Amniotic stem cell (primary cell): ENCODE results near the gene UFD1.

Source experiments
- DNase-seq: peaks from one replicate; lab custom pipeline; 2025; lab: John Stamatoyannopoulos, UW

UFD1 gene

DNA sequence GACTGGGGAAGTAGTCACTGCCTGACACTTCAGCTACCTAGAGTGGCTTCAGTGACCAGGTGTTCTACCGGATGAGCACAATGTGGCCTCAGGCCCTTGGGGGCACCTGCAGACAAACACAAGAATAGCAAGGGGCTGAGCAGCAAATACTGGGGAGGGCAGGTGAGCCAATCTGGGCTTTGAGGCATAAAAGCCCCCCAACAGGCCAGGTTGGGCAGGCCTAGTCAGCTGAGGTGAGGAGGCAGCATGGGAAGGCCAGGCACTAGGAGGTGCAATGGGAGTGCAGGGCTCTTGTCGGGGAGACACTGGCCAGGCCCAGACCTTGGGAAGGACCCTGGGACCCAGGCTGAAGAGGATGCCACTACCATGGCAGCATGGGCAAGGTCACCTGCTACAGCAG, 9.0 kb downstream of the UFD1 start:
- no peak for DNase-seq

DNA sequence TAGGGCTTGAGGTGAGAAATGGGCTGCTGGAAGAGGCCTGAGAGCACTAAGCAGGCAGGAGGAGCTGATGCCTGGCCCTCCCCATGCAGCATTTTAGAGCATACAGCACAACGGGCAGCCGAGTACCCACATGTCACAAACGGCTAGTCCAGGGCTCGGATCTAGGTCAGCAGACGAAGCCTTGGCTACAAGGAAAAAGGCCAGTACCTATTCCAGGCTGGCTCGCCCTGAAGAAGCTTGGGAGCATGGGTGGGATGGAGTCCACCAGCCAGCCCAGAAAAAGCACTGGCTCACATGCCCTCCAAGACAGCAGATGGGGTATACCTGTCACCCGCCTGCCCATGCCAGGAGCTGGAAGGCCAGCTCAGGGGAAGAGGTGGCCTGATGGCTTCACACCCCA, 9.6 kb downstream of the UFD1 start:
- no peak for DNase-seq

DNA sequence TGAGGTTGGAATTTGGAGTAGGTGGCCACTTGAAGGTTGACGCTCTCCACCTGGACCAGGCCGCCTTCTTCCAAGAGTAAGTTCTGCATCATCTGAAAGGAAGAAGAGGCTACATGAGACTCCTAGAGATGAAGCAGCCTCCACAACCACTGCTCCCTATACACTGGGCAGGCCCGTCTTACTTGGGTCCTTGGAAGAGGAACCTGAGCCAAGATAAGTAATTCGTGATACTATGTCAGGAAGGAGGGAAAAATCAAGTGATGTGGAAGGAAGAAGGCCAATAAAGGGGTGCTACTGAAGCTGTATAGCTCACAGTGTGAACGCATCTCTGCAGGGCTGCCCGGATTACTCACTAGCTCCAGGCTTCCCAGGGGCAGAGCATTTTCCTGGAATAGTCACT, 11.1 kb downstream of the UFD1 start:
- DNase-seq, result no peak

DNA sequence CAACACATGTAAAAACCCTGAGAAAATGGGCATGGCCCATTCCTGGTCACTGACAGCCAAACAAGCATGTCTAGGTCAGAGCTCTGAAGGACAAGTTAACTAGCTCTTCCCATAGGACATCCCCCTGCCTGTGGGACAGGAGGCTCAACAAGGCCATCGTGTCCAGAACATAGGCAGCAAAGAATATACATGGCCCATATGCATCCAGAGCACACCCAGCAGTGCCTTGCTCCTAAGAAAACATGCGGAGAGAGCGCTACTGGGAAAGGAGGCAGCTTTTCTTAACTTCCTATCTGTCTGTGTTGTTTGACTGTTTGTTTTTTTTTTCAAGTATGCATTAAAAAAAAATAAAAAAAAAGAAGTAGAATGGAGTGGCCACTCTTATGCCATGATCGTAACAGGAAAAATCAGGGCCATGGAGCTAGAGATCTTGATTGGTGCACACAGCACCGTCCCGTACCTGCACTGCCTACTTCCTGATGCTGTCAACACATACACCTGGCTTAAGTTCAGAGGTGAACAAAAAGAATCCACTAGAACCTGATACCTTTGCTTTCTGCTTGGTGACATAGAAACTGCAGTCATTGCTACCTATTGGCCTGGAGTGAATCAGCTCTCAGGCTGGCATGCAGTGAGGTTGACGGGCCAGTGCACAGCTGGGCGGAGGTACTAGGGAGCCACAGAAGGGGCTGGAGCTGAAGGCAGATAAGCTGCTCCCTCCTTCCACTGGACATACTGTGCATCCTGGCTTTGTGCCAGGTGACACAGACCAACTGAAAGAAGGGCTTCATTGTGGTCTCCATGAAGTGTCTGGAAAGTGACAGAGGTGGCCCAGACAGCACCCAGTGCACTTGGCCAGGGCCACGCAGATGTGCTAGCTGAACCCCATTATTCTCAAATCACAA, 11.9 kb downstream of the UFD1 start:
- DNase-seq, result no peak

DNA sequence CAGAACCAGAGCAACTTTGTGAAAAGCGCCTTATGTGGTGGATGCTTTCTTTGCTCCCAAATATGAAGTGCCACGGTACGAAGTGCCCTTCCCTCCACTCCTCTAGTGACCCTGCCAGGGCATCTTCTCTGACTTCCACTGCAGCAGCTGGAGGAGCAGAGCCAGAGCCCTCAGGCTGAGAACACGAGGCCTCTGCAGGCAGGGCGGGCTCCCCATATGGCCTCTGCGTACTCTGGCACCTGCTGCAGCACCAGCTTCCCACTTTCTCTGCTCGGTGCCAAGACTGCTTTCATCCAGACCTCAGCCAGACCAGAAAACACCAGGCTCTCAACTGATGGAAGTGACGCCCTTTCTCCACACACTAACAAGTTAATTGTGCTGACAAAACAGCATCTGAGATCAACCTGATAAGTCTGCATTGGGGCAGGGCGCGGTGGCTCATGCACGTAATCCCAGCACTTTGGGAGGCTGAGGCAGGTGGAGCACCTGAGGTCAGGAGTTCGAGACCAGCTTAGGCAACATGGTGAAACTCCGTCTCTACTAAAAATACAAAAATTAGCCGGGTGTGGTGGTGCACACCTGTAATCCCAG, 12.8 kb downstream of the UFD1 start:
- DNase-seq, result no peak

DNA sequence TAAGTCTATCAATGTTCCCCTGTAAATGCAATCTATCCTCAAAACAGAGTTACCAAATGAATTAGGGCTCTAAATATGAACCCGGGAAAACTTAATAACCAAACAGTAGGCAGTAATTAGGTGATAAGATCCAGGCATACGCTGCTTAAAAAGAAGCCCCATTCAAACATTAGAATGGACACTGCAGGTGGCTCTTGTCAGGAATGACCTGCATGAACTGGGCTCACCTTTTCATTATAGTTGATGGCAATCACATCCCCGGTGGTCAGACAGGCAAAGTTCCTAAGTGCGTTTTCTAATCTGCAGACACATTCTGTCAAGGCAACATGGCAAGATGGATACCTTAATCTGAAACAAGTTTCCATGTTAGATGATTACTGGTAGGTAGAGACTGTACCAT, 14.0 kb downstream of the UFD1 start:
- DNase-seq, result no peak

DNA sequence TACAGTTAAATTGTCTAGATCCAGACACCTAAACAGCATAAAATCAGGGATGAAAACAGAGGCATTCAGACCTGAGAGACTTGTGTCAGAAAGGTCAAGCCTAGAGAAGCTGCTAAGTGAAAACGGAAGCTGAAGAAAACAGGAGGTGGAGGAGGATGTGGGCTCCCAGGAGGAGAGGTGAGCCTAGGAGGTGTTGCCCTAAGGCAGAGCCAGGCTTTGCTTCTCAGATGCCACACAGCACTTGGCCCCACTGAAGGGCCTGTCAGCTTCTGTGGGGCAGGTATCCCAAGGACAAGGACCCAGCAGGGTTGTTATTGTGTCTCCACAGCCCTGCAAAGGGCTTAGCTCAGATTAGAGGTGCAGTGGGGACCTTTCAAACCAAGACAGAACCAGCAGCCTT, 14.4 kb downstream of the UFD1 start:
- no peak for DNase-seq

DNA sequence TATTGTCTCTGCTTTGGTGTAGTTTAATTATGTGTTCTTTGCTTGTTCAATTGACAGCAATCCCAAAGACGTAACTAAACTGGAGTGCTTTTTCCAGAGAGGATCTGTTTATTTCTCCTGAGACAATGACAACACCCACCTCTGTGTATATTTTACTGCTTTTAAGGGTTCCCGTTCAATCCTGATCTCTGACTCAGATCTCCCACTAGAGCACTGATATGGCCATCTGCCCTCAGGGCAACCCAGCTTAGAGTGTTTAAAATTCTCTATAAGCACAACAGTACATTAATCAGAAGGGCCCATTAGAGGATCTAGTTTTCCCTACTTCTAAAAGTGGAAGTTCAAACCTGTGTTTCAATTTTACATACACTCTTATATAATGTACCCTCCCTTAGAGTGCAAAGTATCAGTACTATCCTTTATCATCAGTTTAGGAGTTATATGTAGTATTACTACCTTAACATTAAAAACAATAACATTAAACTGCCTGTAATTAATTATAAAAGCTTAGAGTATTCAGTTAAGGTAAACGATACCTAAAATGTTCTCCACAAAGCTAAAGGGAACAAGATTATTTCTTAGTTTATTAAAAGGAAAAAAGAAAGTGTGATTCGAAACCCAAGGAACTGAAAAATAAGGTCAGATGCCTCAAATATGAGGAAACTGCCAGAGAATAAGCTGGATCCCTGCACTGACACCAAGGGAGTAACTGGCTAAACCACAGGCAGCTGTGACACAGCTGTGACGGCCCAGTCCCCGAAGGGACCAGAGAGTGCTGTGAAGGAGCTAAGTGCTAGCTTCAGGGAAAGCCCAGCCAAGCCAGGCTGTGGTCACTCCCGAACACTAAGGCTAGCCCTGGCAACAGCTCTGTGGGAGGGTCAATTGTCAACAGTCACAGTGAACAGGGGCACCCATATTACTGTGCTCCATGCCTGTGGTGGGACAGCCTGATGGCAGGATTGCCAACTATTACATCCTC, 15.2 kb downstream of the UFD1 start:
- DNase-seq, result peak; percentile 59

DNA sequence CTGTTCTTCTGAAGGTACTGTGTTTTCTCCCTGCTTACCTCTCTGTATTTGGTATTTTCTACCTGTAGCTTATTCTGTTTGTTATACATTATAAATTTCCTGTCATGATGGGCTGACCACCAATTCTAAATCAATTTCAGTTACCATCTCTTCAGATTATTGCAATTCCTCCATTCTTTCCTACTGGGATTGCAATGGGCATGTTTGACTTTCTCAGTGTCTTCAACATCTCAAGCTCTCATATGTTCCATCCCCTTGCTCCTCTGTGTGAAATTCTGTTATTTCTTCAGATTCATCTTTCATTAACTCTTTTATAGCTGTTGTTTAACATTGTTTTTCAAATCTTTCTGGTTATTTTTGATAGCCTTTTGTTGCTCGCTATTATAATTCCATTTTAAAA, 16.0 kb downstream of the UFD1 start:
- DNase-seq, result no peak

DNA sequence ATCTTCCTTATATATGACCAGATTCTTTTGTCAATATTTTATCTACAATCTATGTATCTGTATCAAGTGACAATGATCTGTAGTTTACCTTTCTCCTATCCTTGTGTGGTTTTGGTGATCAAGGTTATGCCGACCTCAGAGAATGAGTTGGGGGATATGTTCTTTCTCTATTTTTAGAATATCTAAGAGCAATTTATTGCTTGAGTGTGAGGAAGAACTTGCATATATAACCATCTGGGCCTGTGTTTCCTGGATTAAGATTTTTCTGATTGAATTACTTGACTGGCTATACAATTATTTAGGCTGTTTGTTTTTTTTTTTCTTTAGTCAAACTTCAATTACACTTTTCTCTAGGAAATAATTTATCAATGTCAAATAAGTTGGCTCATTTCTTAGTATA, 17.5 kb downstream of the UFD1 start:
- no peak for DNase-seq

DNA sequence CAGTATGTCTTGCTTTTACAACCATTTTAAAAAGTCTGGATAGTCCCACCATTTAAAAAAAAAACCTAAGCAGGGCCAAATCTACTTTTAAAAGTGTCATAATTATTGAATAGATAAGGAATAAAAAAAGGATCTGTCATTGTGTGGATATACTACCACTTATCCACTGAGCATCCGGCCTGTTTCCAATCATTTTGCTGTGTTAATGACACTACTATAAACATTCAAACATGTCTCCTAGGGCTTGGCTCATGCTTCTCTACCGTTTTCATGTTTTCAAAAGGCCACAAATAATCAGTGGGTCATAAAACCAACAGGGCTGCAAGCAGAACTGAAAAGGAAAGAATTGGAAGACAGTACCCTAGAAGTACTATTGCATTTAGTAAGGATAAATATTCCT, 19.0 kb downstream of the UFD1 start:
- no peak for DNase-seq

DNA sequence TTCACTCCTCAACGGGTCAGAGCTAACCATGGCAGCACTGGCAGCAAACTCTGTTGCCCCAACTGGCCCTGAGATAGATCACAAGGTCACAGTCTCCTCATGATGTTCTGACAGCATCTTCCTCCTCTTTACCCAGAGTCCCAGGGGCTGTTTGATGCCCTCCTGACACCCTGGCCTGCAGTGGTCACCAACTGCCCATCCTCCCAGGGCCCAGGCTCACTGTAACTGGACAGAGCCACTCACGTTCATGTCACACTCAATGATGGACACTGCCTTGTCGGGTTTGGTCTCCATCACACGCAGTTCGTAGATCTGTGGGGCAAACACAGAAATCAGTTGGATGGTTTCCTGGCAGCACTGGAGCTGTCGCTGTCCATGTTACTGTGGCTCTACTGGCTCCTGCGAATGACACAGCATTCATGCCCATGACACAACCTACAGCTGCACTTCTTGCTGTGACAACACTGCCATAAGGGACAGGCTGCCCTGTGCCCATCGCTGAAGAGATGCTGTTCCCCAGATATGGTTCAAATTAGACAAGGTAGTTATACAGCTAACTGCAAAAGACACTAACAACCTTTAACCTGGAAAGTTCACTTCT, 21.1 kb downstream of the UFD1 start:
- no peak for DNase-seq

DNA sequence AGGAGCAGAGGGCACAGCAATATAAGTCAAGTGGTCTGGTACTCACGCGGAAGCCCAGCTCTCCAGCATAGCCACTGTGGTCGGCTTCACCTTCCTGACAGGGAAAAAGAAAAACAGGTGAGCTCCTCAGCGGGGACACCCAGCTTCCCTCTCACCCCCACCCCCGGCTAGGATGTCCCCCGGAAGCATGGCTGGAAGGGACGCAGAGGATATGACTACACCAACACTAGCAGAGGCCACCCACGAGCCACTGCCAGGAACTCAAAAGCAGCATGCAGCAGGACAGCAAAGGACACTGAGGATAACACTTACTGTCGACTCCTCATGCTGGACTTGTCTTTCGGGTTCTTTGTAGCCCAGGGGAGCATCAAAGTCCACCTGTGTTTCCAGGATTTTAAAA, 22.5 kb downstream of the UFD1 start:
- no peak for DNase-seq

DNA sequence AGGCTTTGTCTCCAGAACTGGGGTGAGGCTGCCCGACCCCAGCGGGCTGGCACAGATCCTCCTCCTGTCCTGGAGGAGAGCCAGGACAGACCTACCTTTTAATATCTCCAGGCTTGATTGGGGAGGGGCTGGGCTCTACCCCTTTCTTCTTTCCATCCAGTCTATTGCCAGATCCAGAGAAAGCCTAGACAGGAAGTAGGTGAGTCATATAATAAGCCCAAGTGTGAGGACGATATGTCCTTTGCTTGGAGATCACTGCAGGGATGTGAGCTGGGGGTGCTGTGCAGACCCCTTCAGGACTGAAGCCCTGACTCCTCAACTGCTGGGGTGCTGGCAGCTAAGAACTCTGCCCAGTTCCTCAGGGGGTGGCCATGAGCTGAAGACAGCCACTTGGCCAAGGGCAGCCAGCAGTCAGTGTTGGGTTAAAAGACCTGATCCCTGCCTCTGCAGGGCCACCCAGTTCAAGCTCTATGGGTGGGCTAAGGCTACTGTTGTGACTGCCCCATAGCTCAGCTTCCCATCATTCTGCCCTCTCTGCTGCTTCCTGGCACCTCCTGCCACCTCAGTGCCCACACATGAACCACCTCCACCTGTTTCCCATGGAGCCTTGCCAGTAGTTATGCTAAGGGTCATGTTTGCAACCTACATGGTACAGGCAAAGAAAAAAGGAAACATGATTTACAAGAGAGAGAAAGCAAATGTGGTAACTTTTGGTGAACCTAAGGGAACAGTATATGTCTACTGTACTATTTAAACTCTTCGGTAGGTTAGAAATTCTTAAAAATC, 23.2 kb downstream of the UFD1 start:
- no peak for DNase-seq

DNA sequence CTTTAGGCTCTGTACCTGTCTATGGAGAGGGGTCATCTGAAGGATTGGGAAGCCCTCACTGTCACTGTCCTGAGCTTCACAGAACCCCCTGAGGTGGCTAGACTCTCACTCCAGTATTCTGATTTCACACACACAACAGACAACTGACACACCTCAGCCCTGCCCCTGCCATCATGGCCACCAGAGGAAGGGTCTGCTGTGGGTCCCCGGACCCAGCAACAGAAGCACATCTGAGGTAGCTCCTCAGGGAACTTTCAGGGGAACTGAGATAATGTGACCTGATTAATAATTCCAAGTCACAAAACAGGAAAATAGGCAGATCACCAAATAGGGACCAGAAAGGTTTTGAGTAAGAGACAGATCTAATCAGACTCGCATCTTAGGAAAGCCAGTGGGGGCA, 24.0 kb downstream of the UFD1 start:
- no peak for DNase-seq

DNA sequence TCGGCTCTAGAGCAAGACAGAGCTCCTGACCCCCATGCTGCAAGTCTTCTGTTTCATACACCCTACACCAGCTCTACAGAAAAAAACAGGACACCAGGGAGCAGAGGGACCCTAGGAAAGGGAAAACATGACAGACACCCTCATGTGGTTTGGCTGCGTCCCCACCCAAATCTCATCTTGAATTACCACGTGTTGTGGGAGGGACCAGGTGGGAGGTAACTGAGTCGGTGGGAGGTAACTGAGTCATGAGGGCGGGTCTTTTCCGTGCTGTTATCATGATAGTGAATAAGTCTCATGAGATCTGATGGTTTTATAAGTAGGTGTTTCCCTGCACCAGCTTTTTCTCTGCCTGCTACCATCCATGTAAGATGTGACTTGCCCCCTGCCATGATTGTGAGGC, 24.8 kb downstream of the UFD1 start:
- DNase-seq, result no peak

DNA sequence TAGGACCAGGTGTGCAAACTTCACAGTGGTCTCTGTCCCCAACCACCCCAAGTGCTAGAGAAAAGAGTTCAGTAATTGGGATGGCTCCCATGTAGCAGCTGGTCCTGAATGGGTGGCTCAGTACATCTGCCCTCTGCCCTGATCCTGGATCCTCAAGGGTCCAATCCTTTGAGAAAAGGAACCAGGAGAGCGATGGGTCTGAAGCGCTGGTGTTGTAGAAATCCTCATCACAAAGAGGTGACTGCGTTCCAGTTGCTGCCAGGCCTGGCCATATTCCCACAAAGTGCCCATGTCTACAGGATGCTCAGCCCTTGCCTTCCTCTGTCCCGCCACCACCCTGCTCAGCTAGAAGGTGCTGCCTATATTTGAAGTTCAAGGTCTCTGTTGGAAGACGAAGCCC, 25.3 kb downstream of the UFD1 start:
- no peak for DNase-seq

DNA sequence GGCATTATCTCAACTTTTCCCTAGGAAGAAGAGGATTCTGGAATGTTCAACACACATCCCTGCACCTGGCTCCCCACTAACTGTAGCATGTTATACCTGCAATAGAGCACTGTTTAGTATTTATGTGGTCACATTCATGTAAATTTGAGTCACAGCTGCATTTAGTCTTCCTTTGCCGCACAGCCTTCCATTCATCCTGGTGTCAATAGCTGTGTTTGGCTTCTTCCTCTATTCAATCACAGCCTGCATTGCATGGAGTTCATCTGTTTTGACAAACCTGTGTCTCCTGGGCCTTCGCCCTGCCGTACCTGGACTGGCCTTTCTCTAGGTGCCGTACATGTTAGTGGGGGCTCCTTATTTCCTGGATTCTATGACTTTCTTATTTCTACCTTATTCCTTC, 27.4 kb downstream of the UFD1 start:
- DNase-seq, result no peak

DNA sequence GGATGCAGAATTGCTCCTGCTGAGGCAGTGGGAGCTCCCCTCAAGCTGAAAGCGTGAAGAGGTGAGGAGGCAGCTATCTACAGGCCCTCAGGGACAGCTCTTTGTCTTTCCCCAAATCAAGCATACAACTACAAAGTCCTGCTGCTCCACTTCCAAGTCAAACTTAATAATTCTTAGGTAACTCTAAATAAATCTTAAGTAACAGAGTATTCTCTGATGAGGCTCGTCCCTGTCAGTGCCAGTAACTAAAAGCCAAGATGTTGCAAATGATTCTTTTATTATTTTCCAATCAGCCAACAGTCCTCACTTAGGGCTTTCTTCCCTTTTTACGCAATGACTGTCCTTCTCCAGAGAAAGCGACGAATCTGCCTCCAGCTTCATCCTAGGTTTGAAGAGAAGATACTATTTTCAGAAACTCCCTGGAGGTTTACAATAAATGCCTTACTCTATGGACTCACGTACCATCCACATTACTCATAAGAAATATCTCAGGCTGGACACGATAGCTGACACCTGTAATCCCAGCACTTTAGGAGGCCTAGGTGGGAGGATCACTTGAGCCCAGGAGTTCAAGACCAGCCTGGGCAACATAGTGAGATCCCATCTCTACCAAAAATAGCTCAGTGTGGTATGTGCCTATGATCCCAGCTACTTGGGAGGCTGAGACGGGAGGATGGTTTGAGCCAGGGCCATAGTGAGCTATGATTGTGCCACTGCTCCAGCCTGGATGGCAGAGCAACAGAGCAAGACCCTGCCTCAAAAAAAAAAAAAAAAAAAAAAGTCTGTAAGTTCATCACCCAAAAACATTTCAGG, 28.4 kb downstream of the UFD1 start:
- no peak for DNase-seq

DNA sequence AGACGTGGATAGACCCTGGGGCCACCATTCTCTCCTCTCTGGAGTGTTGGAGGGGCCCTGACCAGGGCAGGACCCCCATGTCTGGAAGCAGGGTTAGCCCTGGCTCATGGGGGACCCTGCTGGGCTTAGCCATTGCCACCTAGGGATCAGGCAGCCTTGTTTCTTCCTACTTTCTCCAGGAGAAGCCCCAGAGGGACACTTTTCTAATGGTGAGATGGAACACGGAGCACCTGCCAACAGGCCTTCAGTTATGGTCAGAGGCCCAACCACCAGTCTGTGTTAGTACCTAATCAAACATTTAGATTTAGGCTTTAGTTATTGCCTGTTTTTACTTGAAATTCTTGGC, 29.6 kb downstream of the UFD1 start:
- no peak for DNase-seq
